ENCODE measurements around the gene CCDC34. TPM values are rescaled to one million over a fixed set of nuclear protein-coding genes. Genes with fewer than 3 reads are reported as not detected.

Gene CCDC34
- total RNA-seq, 1 donor from 2014 or later, result 4.5 TPM

DNA sequence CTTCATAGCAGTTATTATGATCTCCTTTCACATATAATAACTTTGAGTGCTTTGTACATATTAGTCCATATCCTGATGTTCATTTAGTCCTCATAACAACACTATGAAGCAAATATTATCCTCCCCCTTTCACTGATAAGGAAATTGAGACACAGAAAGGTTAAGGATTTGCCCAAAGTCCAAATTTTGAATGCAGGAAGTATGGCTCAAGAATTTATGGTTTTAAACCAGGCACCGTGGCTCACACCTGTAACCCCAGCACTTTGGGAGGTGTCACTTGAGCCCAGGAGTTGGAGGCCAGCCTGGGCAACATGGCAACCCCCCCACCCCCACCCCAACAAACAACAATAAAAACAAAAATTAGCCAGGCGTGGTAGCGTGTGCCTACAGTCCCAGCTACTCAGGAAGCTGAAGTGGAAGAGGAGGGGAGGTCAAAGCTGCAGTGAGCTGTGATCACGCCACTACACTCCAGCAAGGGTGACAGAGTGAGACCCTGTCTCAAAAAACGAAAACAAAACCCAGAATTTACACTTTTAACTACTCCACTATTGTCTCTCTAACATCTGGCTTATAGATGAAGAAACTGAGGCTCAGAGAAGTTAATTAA, 8.6 kb downstream of the CCDC34 start:
- no peak for ATAC-seq
- Histone ChIP-seq H3K36me3 (no peaks in the 10 kb centered on the region), H3K27me3 (ENCODE audit: low read depth) (no peaks in the 10 kb centered on the region), H3K27ac (no peak overlapping the region), H3K4me1 (no peaks in the 10 kb centered on the region), H3K4me3 (no peak overlapping the region), H3K9me3 (no peaks in the 10 kb centered on the region)
- intact Hi-C loops (cut with DNase I), result no loop called here
- TF ChIP-seq, protein P1, sequence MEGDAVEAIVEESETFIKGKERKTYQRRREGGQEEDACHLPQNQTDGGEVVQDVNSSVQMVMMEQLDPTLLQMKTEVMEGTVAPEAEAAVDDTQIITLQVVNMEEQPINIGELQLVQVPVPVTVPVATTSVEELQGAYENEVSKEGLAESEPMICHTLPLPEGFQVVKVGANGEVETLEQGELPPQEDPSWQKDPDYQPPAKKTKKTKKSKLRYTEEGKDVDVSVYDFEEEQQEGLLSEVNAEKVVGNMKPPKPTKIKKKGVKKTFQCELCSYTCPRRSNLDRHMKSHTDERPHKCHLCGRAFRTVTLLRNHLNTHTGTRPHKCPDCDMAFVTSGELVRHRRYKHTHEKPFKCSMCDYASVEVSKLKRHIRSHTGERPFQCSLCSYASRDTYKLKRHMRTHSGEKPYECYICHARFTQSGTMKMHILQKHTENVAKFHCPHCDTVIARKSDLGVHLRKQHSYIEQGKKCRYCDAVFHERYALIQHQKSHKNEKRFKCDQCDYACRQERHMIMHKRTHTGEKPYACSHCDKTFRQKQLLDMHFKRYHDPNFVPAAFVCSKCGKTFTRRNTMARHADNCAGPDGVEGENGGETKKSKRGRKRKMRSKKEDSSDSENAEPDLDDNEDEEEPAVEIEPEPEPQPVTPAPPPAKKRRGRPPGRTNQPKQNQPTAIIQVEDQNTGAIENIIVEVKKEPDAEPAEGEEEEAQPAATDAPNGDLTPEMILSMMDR (IDR thresholded peaks at IDR 0.05), result no peak
- no peak for DNase-seq

DNA sequence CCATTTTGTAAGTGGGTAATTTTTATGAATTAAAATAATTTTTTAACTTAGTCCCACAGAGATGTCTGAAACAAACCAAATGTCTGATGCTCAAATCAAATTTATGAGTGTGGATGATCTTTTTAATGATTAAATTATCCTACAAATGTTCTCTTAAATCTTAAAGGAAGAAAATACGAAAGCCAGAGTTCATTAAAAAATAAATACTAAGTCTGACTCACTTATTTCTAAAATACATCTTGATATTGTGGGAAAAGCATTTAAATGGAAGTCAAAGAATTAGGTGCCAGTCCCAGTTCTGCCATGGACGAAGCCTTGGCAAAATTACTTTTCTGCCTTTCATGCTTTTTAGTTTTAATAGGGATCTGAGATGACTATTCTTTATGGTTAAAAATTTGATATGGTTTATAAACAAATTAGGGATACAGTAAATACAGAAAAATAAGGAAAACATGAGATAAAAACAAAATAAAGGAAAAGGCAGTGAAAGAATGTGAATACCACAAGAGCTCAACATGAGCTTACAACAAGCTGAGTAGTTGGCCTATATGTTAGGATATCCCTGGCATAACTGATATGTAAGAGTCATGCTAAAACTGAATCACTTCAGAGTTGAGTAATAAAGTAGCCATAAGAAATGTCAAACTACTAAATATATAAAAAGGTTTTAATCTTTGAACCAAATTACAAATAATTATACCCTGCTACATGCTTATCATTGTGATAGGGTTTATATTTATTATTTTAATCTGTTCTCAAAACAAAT, 9.2 kb downstream of the CCDC34 start:
- Histone ChIP-seq H3K27ac (no peak overlapping the region), H3K27me3 (ENCODE audit: low read depth) (no peaks in the 10 kb centered on the region), H3K36me3 (no peaks in the 10 kb centered on the region), H3K4me1 (no peaks in the 10 kb centered on the region), H3K9me3 (no peaks in the 10 kb centered on the region), H3K4me3 (no peak overlapping the region)
- DNase-seq (no peak), ATAC-seq (no peak)
- intact Hi-C loops (cut with DNase I), result no loop called here
- TF ChIP-seq, protein P1 (IDR thresholded peaks at IDR 0.05), result no peak

DNA sequence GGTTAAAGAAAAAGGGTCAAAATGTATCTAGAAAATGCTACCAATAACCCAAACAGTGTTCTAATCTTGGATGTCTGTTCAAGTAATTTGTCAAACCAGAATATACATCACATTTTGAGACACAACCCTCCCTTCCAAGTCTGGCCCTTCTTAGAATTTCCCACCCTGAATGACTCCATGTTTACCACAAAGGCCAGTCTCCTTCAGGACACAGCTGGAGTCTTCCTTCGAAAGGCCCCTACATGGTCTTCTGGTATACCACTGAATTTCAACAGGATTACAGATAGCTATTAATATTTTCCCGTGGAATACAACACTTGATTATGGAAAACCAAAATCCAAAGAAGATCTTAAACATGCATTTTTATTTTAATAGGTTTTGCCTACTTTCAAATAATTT, 10.2 kb downstream of the CCDC34 start:
- no peak overlapping the region for H3K4me3 ChIP-seq
- no peaks in the 10 kb centered on the region for H3K36me3 ChIP-seq
- no peak overlapping the region for H3K27ac ChIP-seq
- DNase-seq, result no peak
- intact Hi-C loops (cut with DNase I), result no loop called here
- no peaks in the 10 kb centered on the region for H3K4me1 ChIP-seq
- H3K27me3 ChIP-seq (ENCODE audit: low read depth), result no peaks in the 10 kb centered on the region
- H3K9me3 ChIP-seq, result no peaks in the 10 kb centered on the region
- ATAC-seq, result no peak
- TF ChIP-seq, protein P1 (IDR thresholded peaks at IDR 0.05), result no peak

DNA sequence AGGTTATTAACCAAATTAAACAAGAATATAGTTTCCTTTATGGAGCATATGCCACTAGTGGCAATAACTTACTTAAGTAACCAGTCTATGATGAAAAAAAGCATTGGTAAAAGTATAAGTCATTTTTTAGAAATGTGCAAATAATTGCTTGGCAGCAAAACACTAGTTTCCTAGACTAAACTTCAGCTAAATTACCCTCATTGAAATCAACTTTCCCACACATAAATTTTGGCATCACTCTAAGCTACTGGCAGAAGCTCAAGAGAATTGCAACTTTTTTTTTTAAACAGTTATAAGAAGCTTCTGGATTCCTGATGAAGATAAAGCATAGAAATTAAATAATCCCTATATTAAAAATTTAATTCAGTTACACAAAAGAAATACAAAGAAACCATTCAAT, 12.5 kb downstream of the CCDC34 start:
- Histone ChIP-seq H3K27me3 (ENCODE audit: low read depth) (no peaks in the 10 kb centered on the region), H3K4me1 (no peaks in the 10 kb centered on the region), H3K9me3 (no peaks in the 10 kb centered on the region), H3K36me3 (no peaks in the 10 kb centered on the region), H3K4me3 (no peak overlapping the region), H3K27ac (no peak overlapping the region)
- intact Hi-C loops (cut with DNase I), result no loop called here
- TF ChIP-seq, protein P1 (IDR thresholded peaks at IDR 0.05), result no peak
- no peak for DNase-seq
- ATAC-seq, result no peak

DNA sequence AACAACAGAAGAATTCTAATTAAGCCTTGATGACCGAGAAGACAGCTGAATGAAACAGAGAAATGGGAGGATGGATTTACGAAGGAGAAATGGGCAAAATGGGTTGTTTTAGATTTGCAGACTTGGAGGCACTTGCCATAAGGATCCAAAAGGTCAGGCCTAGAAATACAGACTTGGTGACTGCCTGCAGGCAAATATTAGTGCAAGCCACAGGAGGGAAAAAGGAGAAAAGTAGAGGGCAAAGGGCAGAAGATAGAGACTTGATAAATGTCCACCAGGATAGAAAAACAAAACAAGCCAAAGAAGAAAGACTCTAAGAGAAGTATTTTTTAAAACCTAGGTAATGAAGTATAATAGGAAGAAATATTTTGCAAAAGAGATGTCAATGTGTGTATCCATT, 13.1 kb downstream of the CCDC34 start:
- H3K9me3 ChIP-seq, result no peaks in the 10 kb centered on the region
- H3K4me3 ChIP-seq, result no peak overlapping the region
- no peak for DNase-seq
- no peaks in the 10 kb centered on the region for H3K36me3 ChIP-seq
- H3K4me1 ChIP-seq, result no peaks in the 10 kb centered on the region
- TF ChIP-seq, protein P1 (IDR thresholded peaks at IDR 0.05), result no peak
- no peak for ATAC-seq
- intact Hi-C loops (cut with DNase I), result no loop called here
- H3K27ac ChIP-seq, result no peak overlapping the region
- no peaks in the 10 kb centered on the region for H3K27me3 ChIP-seq (ENCODE audit: low read depth)

All from lower lobe of right lung (tissue), 2 donors.